AG10803 (cell line): Measurements from ENCODE around the gene C8G.

Experiments
- DNase-seq: peaks from one replicate; pipeline ENCODE4 v3.0.0; 2010; ENCODE audit warnings: low read depth
- H3K4me3 ChIP-seq: 2 replicates; pipeline ENCODE4 v1.5.1; 2011; ENCODE audit warnings: mild to moderate bottlenecking, low read length, control low read depth
- CTCF ChIP-seq: conservative IDR thresholded peaks from 2 replicates; pipeline ENCODE4 v1.5.1; 2011; ENCODE audit warnings: mild to moderate bottlenecking, low read length, control low read depth, inconsistent platforms

The C8G gene

GRCh38 chr9:136910901-136911245 lies 34.2 kb upstream of the C8G start:
- no peak overlapping the region for H3K4me3 ChIP-seq
- no peak for TF ChIP-seq CTCF
- DNase-seq: no peak

GRCh38 chr9:136913701-136914438 lies 31.2 kb upstream of the C8G start:
- H3K4me3 ChIP-seq: no peak overlapping the region
- DNase-seq: no peak
- TF ChIP-seq CTCF: no peak

GRCh38 chr9:136915632-136916329 lies 29.3 kb upstream of the C8G start:
- H3K4me3 ChIP-seq: no peak overlapping the region
- no peak for TF ChIP-seq CTCF
- no peak for DNase-seq

GRCh38 chr9:136916330-136917184 lies 28.5 kb upstream of the C8G start:
- no peak overlapping the region for H3K4me3 ChIP-seq
- no peak for TF ChIP-seq CTCF

GRCh38 chr9:136917902-136918301 lies 27.1 kb upstream of the C8G start:
- TF ChIP-seq CTCF: no peak
- no peak for DNase-seq
- no peak overlapping the region for H3K4me3 ChIP-seq

More at GRCh38 chr9:136916330-136917184, 28.5 kb upstream of the C8G start:
- DNase-seq: no peak

- DNase-seq: no peak
- H3K4me3 ChIP-seq: no peak overlapping the region
- TF ChIP-seq CTCF: no peak
Observed at GRCh38 chr9:136920069-136920468, 25.0 kb upstream of the C8G start.
